IMR-90 (cell line): ENCODE measurements around the gene NANS. TPM values are rescaled to one million over a fixed set of nuclear protein-coding genes. Genes with fewer than 3 reads are reported as not detected.

Source experiments
- ATAC-seq: fragments of 200-7000 bp; cut with Tn5 transposase; 2 replicates; pipeline ENCODE4 v1.9.1; 2020; ENCODE audit warnings: low read depth, mild to moderate bottlenecking, moderate library complexity
- BruUV-seq: library from RNA; stranded (reverse); fragments of 400-500 nt; replicated peaks from 2 replicates; lab custom pipeline; 2021; lab: Mats Ljungman, UMichigan
- CTCF ChIA-PET: fragments of 300-600 bp; formaldehyde crosslinking; extraction: SDS; loops from one replicate; lab custom pipeline; 2021; ENCODE audit warnings: antibody characterized with exemption; lab: Yijun Ruan, JAX
- POLR2A ChIA-PET: fragments of 300-600 bp; sonication (Branson Sonifier 250); formaldehyde crosslinking; loops from one replicate; lab custom pipeline; 2022; ENCODE audit warnings: antibody characterized with exemption; ENCODE audit not compliant: unreplicated experiment; lab: Charles Lee
- DNase-seq: peaks from one replicate; pipeline ENCODE4 v3.0.0; 2013
- H2AFZ ChIP-seq: replicated peaks from 2 replicates; pipeline ENCODE3; 2013; ENCODE audit warnings: low read length, mild to moderate bottlenecking; ENCODE audit not compliant: poor library complexity
- H2AK5ac ChIP-seq: 2 replicates; pipeline ENCODE4 v1.6.1; 2013; ENCODE audit warnings: low read depth, low read length, inconsistent platforms
- H2AK9ac ChIP-seq: replicated peaks from 2 replicates; pipeline ENCODE3; 2013; ENCODE audit warnings: mild to moderate bottlenecking, low read depth, low read length, moderate library complexity; ENCODE audit not compliant: poor library complexity
- H2BK120ac ChIP-seq: 2 replicates; pipeline ENCODE4 v1.6.1; 2013; ENCODE audit warnings: low read depth, low read length, inconsistent platforms
- H2BK15ac ChIP-seq: 3 replicates; pipeline ENCODE4 v1.6.1; 2013; ENCODE audit warnings: low read depth, low read length, inconsistent platforms
- H2BK20ac ChIP-seq: 2 replicates; pipeline ENCODE4 v1.6.1; 2013; ENCODE audit warnings: low read depth, mild to moderate bottlenecking, inconsistent platforms, low read length, moderate library complexity
- H2BK5ac ChIP-seq: 2 replicates; pipeline ENCODE4 v1.6.1; 2013; ENCODE audit warnings: mild to moderate bottlenecking, low read depth, low read length, inconsistent platforms; ENCODE audit not compliant: poor library complexity, severe bottlenecking
- H3K14ac ChIP-seq: replicated peaks from 2 replicates; pipeline ENCODE4 v1.6.1; 2013; ENCODE audit warnings: low read depth, low read length, inconsistent platforms
- H3K18ac ChIP-seq: 2 replicates; pipeline ENCODE4 v1.6.1; 2013; ENCODE audit warnings: low read depth, low read length, control low read depth
- H3K23ac ChIP-seq: 2 replicates; pipeline ENCODE4 v1.6.1; 2013; ENCODE audit warnings: low read depth, low read length, inconsistent platforms
- H3K27ac ChIP-seq: 2 replicates; pipeline ENCODE4 v1.5.1; 2013; ENCODE audit warnings: mild to moderate bottlenecking, control low read depth, low read length; ENCODE audit not compliant: insufficient read depth
- H3K27me3 ChIP-seq: 2 replicates; pipeline ENCODE4 v1.6.1; 2013; ENCODE audit warnings: low read length; ENCODE audit not compliant: control insufficient read depth, insufficient read depth
- H3K36me3 ChIP-seq: 2 replicates; pipeline ENCODE4 v1.6.1; 2013; ENCODE audit warnings: low read length, mixed read lengths; ENCODE audit not compliant: control insufficient read depth, insufficient read depth
- H3K4ac ChIP-seq: 2 replicates; pipeline ENCODE4 v1.6.1; 2013; ENCODE audit warnings: low read depth, low read length, inconsistent platforms
- H3K4me1 ChIP-seq: 2 replicates; pipeline ENCODE4 v1.6.1; 2013; ENCODE audit warnings: low read length, mixed read lengths; ENCODE audit not compliant: control insufficient read depth, insufficient read depth
- H3K4me2 ChIP-seq: 2 replicates; pipeline ENCODE4 v1.6.1; 2013; ENCODE audit warnings: low read depth, mild to moderate bottlenecking, control low read depth, low read length, moderate library complexity
- H3K4me3 ChIP-seq: 2 replicates; pipeline ENCODE4 v1.5.1; 2013; ENCODE audit warnings: low read depth, mild to moderate bottlenecking, control low read depth, low read length, moderate library complexity; ENCODE audit not compliant: insufficient read depth
- H3K56ac ChIP-seq: 2 replicates; pipeline ENCODE4 v1.6.1; 2013; ENCODE audit warnings: low read length, inconsistent platforms; ENCODE audit not compliant: insufficient read depth; ENCODE audit errors: extremely low read depth
- H3K79me1 ChIP-seq, 2 experiments: 2 replicates each; pipeline ENCODE4 v1.6.1; 2013; ENCODE audit warnings: low read length in 2 of 2, inconsistent platforms in 1 of 2, low read depth in 1 of 2
- H3K9ac ChIP-seq: 2 replicates; pipeline ENCODE4 v1.6.1; 2013; ENCODE audit warnings: low read depth, low read length, control low read depth
- H3K9me1 ChIP-seq: 2 replicates; pipeline ENCODE4 v1.6.1; 2013; ENCODE audit warnings: low read length, inconsistent platforms; ENCODE audit not compliant: insufficient read depth
- H3K9me3 ChIP-seq: 2 replicates; pipeline ENCODE4 v1.6.1; 2013; ENCODE audit warnings: low read length; ENCODE audit not compliant: control insufficient read depth, insufficient read depth
- H4K20me1 ChIP-seq: 2 replicates; pipeline ENCODE4 v1.6.1; 2013; ENCODE audit warnings: low read length, inconsistent platforms; ENCODE audit not compliant: insufficient read depth
- H4K5ac ChIP-seq: 2 replicates; pipeline ENCODE4 v1.6.1; 2013; ENCODE audit warnings: mild to moderate bottlenecking, low read depth, low read length, control low read depth
- H4K8ac ChIP-seq, 2 experiments: 2 replicates each; pipeline ENCODE4 v1.6.1; 2013; ENCODE audit warnings: low read depth in 2 of 2, low read length in 2 of 2, control low read depth in 1 of 2, inconsistent platforms in 1 of 2
- H4K91ac ChIP-seq: 2 replicates; pipeline ENCODE4 v1.6.1; 2013; ENCODE audit warnings: low read depth, low read length, inconsistent platforms; ENCODE audit not compliant: insufficient read depth
- BHLHE40 ChIP-seq: fragments of 150-350 bp; IDR thresholded peaks from 2 replicates; pipeline ENCODE4 v1.6.1; 2016; ENCODE audit warnings: mild to moderate bottlenecking, low read depth, low read length
- MAFK ChIP-seq: IDR thresholded peaks from 2 replicates; pipeline ENCODE4 v1.6.1; 2012; ENCODE audit warnings: low read depth, low read length, improper control_type of control experiment
- WGBS, 2 experiments: methylation state at CpG; one replicate each; pipeline versions ENCODE4 v1.1.5 to v1.1.7; 2013; ENCODE audit warnings: missing lambda C conversion rate in 2 of 2; ENCODE audit not compliant: insufficient read length in 1 of 2; ENCODE audit errors: extremely low coverage in 2 of 2; 5-methylcytosine and 5-hydroxymethylcytosine counted together
- dilution Hi-C: fragments of 300-500 bp; cut with HindIII; formaldehyde crosslinking; loops from one replicate; pipeline ENCODE4 v1.14.3; 2018; ENCODE audit warnings: low sequenced_read_pairs; ENCODE audit not compliant: unreplicated experiment
- in situ Hi-C: fragments of 300-500 bp; cut with MboI; formaldehyde crosslinking; loops from 3 replicates; pipeline ENCODE4 v1.14.3; 2019; ENCODE audit warnings: low sequenced_read_pairs, inconsistent platforms, mixed read lengths
- intact Hi-C: fragments of 100-400 bp; cut with micrococcal nuclease; formaldehyde crosslinking; loops from 2 replicates; pipeline ENCODE4 v1.10.0; 2022
- polyA plus RNA-seq, 3 experiments: library from polyadenylated mRNA; depleted of rRNA; stranded (reverse); fragments of >200 nt; gene quantifications; 2 replicates each; pipeline ENCODE4 v1.2.3, GENCODE V29; 2012; ENCODE audit warnings: low replicate concordance in 1 of 3
- total RNA-seq: library from RNA; depleted of rRNA; stranded (reverse); fragments of >200 nt; gene quantifications from 2 replicates; pipeline ENCODE4 v1.2.3, GENCODE V29; 2012

The NANS gene
- total and polyA plus RNA-seq, 2 of the 4 experiments (the other 2 are of a cell fraction): 210 to 306 TPM

DNA sequence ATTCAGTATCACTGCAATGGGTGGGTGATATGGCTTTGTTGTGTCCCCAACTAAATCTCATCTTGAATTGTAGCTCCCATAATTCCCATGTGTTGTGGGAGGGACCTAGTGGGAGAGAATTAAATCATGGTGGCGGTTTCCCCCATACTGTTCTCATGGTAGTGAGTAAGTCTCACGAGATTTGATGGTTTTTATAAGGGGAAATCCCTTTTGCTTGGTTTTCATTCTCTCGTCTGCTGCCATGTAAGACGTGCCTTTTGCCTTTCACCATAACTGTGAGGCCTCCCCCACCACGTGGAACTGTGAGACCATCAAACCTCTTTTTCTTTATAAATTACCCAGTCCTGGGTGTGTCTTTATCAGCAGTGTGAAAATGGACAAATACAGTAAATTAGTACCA is 9.5 kb upstream of the NANS start:
- no peak overlapping the region for H3K4me2 ChIP-seq
- no peak overlapping the region for H3K4me3 ChIP-seq
- WGBS, 2 experiments: no CpG with 5 or more reads among the region's 5 CpGs
- H4K8ac ChIP-seq: no peak overlapping the region
- no peak overlapping the region for H2BK15ac ChIP-seq
- H3K18ac ChIP-seq: no peak overlapping the region
- no peaks in the 10 kb centered on the region for H3K9me3 ChIP-seq
- H2AFZ ChIP-seq: no peak overlapping the region
- no peak overlapping the region for H2AK9ac ChIP-seq
- H3K79me1 ChIP-seq: no peaks in the 10 kb centered on the region
- POLR2A ChIA-PET: interaction anchor here (0.7 kb wide), 1 partner anchor 9 kb away, joined by 7 read pairs; the partner anchor contains the start of gene NANS
- DNase-seq: no peak
- no peak overlapping the region for H2BK20ac ChIP-seq
- no peak overlapping the region for H3K4ac ChIP-seq
- TF ChIP-seq BHLHE40: no peak
- TF ChIP-seq MAFK: no peak
- no TSS peak for BruUV-seq
- CTCF ChIA-PET: interaction anchor here (0.7 kb wide), 1 partner anchor 1039 kb away, joined by 3 read pairs; no protein-coding TSS in a partner anchor
- no peak overlapping the region for H3K9ac ChIP-seq
- no peak overlapping the region for H2BK5ac ChIP-seq
- dilution Hi-C loops (no loop called here), intact Hi-C loops (no loop called here), in situ Hi-C loops (no loop called here)
- no peaks in the 10 kb centered on the region for H3K27me3 ChIP-seq
- no peak overlapping the region for H3K56ac ChIP-seq
- no peak overlapping the region for H3K14ac ChIP-seq
- H3K9me1 ChIP-seq: no peaks in the 10 kb centered on the region
- H4K5ac ChIP-seq: no peak overlapping the region
- H3K27ac ChIP-seq: no peak overlapping the region
- no peak overlapping the region for H2AK5ac ChIP-seq
- H4K20me1 ChIP-seq: no peaks in the 10 kb centered on the region
- no peaks in the 10 kb centered on the region for H3K36me3 ChIP-seq
- no peaks in the 10 kb centered on the region for H3K4me1 ChIP-seq
- H2BK120ac ChIP-seq: no peak overlapping the region
- no peak overlapping the region for H4K91ac ChIP-seq
- ATAC-seq: no peak
- no peak overlapping the region for H3K23ac ChIP-seq
